ENCODE measurements around the gene MCM5. TPM values are rescaled to one million over a fixed set of nuclear protein-coding genes. Genes with fewer than 3 reads are reported as not detected.

The MCM5 gene
- total RNA-seq, 1 experiment from 2014 or later: 112 TPM

DNA sequence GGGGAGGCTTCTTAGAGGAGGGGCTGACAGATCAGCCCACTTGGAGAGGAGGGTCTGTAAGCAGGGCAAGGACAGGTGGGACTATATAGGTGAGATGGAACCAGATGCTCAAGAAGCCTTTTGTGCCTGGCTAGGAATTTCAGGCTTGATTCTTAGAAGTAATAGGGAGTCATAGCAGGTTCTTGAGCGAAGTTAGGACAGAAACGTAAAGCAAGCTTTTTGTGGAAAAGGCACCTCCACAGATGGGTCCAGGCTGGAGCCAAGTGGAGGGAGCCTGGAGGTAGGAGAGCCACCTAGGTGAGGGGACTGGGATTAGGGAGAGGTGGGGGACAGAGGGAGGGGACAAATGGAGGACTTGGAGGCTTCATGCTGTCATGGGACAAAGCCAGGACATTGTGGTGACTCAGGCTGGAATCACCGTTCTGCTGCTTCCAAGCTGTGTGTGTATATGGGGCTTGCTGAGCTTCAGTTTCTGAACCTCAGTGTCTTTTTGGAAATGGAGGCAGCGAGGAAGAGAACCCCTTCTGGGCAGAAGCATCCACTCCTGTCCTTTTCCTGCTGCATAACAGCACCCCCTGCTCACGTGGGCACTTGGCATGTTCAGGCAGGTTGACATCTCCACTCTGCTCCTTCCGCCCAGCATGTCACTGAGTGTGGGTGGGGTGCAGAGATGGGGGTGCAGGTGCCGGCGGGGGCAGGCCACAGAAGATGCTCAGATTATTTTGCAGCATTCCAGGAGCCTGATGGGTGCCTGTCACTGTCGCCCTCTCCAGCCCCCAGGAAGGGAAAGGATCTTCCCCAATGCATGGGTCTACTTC is 58.0 kb downstream of the MCM5 start:
- Histone ChIP-seq H3K79me2 (ENCODE audit: low read length) (no peaks in the 10 kb centered on the region), H3K4me1 (ENCODE audit: insufficient read depth, low read length) (no peaks in the 10 kb centered on the region), H3K4me3 (ENCODE audit: low read length) (no peak overlapping the region), H4K20me1 (ENCODE audit: low read length) (no peaks in the 10 kb centered on the region), H3F3A (ENCODE audit: low read length, unreplicated experiment) (no peaks in the 10 kb centered on the region), H2AFZ (ENCODE audit: low read length) (no peak overlapping the region), H3K4me2 (ENCODE audit: low read length) (no peak overlapping the region), H3K27ac (ENCODE audit: low read length) (no peak overlapping the region), H3K9ac (ENCODE audit: low read length) (no peak overlapping the region), H3K36me3 (ENCODE audit: low read depth, low read length) (no peaks in the 10 kb centered on the region), H3K9me3 (ENCODE audit: low read length) (no peaks in the 10 kb centered on the region), H3K27me3 (ENCODE audit: low read length) (no peaks in the 10 kb centered on the region), H3K9me2 (replicated peaks; ENCODE audit: low read length) (no peaks in the 10 kb centered on the region)
- ChIA-PET POLR2A (ENCODE audit: unreplicated experiment) (no interaction called here), CTCF (no interaction called here)
- intact Hi-C loops (cut with micrococcal nuclease): no loop called here
- ATAC-seq (peak; percentile 55; the same call in 1 of the 2 replicates), DNase-seq (peak; percentile 43)
- BruUV-seq (replicated peaks): no TSS peak
- no peak for TF ChIP-seq EZH2phosphoT487 (IDR thresholded peaks at IDR 0.05; ENCODE audit: borderline replicate concordance, low read length)
- TF ChIP-seq, protein P1, sequence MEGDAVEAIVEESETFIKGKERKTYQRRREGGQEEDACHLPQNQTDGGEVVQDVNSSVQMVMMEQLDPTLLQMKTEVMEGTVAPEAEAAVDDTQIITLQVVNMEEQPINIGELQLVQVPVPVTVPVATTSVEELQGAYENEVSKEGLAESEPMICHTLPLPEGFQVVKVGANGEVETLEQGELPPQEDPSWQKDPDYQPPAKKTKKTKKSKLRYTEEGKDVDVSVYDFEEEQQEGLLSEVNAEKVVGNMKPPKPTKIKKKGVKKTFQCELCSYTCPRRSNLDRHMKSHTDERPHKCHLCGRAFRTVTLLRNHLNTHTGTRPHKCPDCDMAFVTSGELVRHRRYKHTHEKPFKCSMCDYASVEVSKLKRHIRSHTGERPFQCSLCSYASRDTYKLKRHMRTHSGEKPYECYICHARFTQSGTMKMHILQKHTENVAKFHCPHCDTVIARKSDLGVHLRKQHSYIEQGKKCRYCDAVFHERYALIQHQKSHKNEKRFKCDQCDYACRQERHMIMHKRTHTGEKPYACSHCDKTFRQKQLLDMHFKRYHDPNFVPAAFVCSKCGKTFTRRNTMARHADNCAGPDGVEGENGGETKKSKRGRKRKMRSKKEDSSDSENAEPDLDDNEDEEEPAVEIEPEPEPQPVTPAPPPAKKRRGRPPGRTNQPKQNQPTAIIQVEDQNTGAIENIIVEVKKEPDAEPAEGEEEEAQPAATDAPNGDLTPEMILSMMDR (conservative IDR thresholded peaks at IDR 0.05; ENCODE audit: low read depth, low read length): no peak
- no peak for TF ChIP-seq EZH2 (IDR thresholded peaks at IDR 0.05; ENCODE audit: low read length, unreplicated experiment)

- Histone ChIP-seq H3F3A (ENCODE audit: low read length, unreplicated experiment) (no peaks in the 10 kb centered on the region), H2AFZ (ENCODE audit: low read length) (no peak overlapping the region), H3K27ac (ENCODE audit: low read length) (no peak overlapping the region), H3K79me2 (ENCODE audit: low read length) (no peaks in the 10 kb centered on the region), H3K36me3 (ENCODE audit: low read depth, low read length) (no peaks in the 10 kb centered on the region), H3K9me3 (ENCODE audit: low read length) (no peaks in the 10 kb centered on the region), H3K4me3 (ENCODE audit: low read length) (no peak overlapping the region), H4K20me1 (ENCODE audit: low read length) (no peaks in the 10 kb centered on the region), H3K4me2 (ENCODE audit: low read length) (no peak overlapping the region), H3K9me2 (replicated peaks; ENCODE audit: low read length) (no peaks in the 10 kb centered on the region), H3K4me1 (ENCODE audit: insufficient read depth, low read length) (no peaks in the 10 kb centered on the region), H3K9ac (ENCODE audit: low read length) (no peak overlapping the region), H3K27me3 (ENCODE audit: low read length) (no peaks in the 10 kb centered on the region)
- no TSS peak for BruUV-seq (replicated peaks)
- TF ChIP-seq EZH2 (IDR thresholded peaks at IDR 0.05; ENCODE audit: low read length, unreplicated experiment) (no peak), EZH2phosphoT487 (IDR thresholded peaks at IDR 0.05; ENCODE audit: borderline replicate concordance, low read length) (no peak)
- TF ChIP-seq, protein P1 (conservative IDR thresholded peaks at IDR 0.05; ENCODE audit: low read depth, low read length): no peak
- no peak for ATAC-seq
- intact Hi-C loops (cut with micrococcal nuclease): no loop called here
- CTCF ChIA-PET: no interaction called here
- no peak for DNase-seq
- POLR2A ChIA-PET (ENCODE audit: unreplicated experiment): no interaction called here
Observed at GRCh38 chr22:35458547-35459422, 58.8 kb downstream of the MCM5 start.

Data from PC-3 (cell line).